ENCODE data around the gene GNAI1.

Gene GNAI1

DNA sequence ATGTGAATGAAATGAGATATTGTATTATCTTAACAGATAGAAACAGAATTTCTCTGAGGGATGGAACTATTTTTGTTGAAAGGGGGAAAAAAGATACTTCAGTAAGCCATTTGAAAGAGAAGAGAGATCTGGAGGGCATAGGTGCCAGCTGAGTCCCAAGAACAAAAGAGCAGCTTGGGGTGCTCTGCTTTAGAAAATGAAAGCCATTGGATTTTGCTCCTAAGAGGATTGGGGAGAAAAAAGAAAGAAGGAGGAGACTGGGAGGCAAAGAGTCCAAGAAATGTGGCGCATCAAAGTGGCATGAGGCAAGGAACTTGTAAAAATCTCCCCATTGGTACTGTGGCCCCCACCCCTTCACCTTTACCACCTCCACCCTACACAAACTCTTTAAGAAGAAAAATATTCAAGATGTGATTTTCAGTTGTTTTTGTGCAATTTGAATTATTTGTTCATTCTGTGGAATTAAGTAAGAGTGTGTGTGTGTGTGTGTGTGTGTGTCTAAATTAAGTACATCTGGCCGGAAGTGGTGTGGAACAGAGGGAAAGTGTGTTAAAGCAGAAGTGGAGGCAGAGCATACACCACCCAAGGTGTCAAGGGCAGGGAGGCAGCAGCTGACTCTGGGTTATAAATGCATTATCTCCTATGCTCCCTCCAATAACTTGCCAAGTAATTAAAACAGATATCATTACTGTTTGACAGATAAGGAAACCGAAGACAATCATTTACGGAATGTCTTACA is 9.9 kb upstream of the GNAI1 start:
- Histone ChIP-seq H3K27me3 (replicated peaks; ENCODE audit: insufficient read depth, low read length) (no peaks in the 10 kb centered on the region), H3F3A (ENCODE audit: insufficient read depth, low read length) (peaks cover 14% of the 10 kb centered on the region), H3K9me2 (replicated peaks; ENCODE audit: insufficient read depth, low read length) (no peaks in the 10 kb centered on the region), H3K9me3 (replicated peaks; ENCODE audit: insufficient read depth, low read length) (no peaks in the 10 kb centered on the region), H3K27ac (ENCODE audit: low read length) (no peak overlapping the region), H3K4me1 (ENCODE audit: low read length) (peaks cover 37% of the 10 kb centered on the region), H3K4me2 (ENCODE audit: low read depth, low read length) (0 out of 2 replicates have a peak overlapping the region, but pooled peaks have one; percentile 3), H3K9ac (ENCODE audit: low read length) (no peak overlapping the region), H2AFZ (ENCODE audit: low read length) (no peak overlapping the region), H4K20me1 (ENCODE audit: insufficient read depth, low read length) (no peaks in the 10 kb centered on the region), H3K4me3 (ENCODE audit: low read length) (no peak overlapping the region), H3K79me2 (ENCODE audit: low read length) (no peaks in the 10 kb centered on the region), H3K36me3 (replicated peaks; ENCODE audit: insufficient read depth, low read length) (no peaks in the 10 kb centered on the region)
- TF ChIP-seq EZH2 (optimal IDR thresholded peaks at IDR 0.05; ENCODE audit: low read depth, low read length) (no peak), EZH2phosphoT487 (IDR thresholded peaks at IDR 0.05; ENCODE audit: low read length) (no peak)
- DNase-seq, result no peak

DNA sequence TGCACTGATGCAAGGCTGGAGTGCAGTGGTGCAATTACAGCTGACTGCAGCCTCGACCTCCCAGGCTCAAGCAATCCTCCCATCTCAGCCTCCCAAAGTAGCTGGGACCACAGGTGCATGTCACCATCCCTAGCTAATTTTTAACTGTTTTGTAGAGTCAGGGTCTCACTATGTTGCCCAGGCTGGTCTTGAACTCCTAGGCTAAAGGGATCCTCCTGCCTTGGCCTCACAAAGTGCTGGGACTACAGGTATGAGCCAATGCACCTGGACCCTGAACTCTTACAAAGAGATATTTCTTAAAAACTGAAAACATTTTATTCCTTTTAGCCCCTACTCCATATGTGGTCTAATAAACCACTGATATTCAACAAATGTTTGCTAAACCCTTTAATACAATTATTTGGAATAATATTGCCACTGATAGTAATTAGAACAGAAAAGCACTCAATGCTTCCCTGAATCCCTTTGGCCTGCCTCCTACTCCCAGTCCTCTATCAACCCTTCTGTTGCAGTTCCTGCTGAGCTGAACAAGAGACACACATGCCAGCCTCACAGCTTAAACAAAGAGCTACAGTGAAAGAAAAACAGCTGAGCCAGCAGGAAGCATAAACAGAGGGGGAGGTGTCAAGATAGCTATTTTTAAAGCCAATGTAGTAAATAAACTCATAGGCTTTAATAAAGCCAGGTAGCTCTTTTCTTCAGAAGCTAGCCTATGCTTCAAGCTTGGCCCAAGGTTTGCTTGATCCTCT is 7.0 kb upstream of the GNAI1 start:
- Histone ChIP-seq H3K4me1 (ENCODE audit: low read length) (peaks cover 37% of the 10 kb centered on the region), H3K4me2 (ENCODE audit: low read depth, low read length) (peak overlapping the region; percentile 56), H3K79me2 (ENCODE audit: low read length) (no peaks in the 10 kb centered on the region), H3K9me3 (replicated peaks; ENCODE audit: insufficient read depth, low read length) (no peaks in the 10 kb centered on the region), H3K9me2 (replicated peaks; ENCODE audit: insufficient read depth, low read length) (no peaks in the 10 kb centered on the region), H3F3A (ENCODE audit: insufficient read depth, low read length) (peaks cover 14% of the 10 kb centered on the region), H3K9ac (ENCODE audit: low read length) (peak overlapping the region; percentile 18; the same call in 1 of the 2 replicates), H3K36me3 (replicated peaks; ENCODE audit: insufficient read depth, low read length) (no peaks in the 10 kb centered on the region), H3K27me3 (replicated peaks; ENCODE audit: insufficient read depth, low read length) (no peaks in the 10 kb centered on the region), H3K27ac (ENCODE audit: low read length) (peak overlapping the region; percentile 76), H3K4me3 (ENCODE audit: low read length) (peak overlapping the region; percentile 19; the same call in 1 of the 2 replicates), H4K20me1 (ENCODE audit: insufficient read depth, low read length) (no peaks in the 10 kb centered on the region), H2AFZ (ENCODE audit: low read length) (peak overlapping the region; percentile 47)
- peak; percentile 92 for DNase-seq
- TF ChIP-seq CTCF (IDR thresholded peaks at IDR 0.05; ENCODE audit: low read length) (no peak), EZH2phosphoT487 (IDR thresholded peaks at IDR 0.05; ENCODE audit: low read length) (no peak), EZH2 (optimal IDR thresholded peaks at IDR 0.05; ENCODE audit: low read depth, low read length) (no peak)

DNA sequence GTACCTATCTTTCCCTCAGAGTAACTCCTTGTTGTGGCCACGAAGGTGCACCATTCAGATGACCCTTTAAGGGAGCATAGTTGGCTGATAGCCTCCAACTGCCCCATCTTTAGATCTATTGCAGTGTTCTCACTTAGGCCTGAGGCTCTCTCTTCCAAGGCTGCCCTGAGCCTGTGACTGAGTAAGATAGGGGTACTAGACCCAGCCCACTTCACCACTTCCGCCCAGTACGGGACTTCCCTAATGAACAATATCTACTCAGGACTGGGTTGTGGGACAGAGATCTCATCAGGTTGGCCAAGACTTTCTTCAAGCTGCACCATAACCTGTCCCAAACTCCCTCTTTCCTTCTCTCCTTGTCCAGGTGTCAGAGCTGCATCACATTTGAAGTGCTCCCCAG is 5.7 kb upstream of the GNAI1 start:
- H3K27me3 ChIP-seq (replicated peaks; ENCODE audit: insufficient read depth, low read length), result no peaks in the 10 kb centered on the region
- no peak overlapping the region for H3K9ac ChIP-seq (ENCODE audit: low read length)
- H3K4me2 ChIP-seq (ENCODE audit: low read depth, low read length), result no peak overlapping the region
- peaks cover 20% of the 10 kb centered on the region for H3F3A ChIP-seq (ENCODE audit: insufficient read depth, low read length)
- no peaks in the 10 kb centered on the region for H4K20me1 ChIP-seq (ENCODE audit: insufficient read depth, low read length)
- H3K4me3 ChIP-seq (ENCODE audit: low read length), result no peak overlapping the region
- TF ChIP-seq EZH2 (optimal IDR thresholded peaks at IDR 0.05; ENCODE audit: low read depth, low read length) (no peak), EZH2phosphoT487 (IDR thresholded peaks at IDR 0.05; ENCODE audit: low read length) (no peak), CTCF (IDR thresholded peaks at IDR 0.05; ENCODE audit: low read length) (no peak)
- H3K27ac ChIP-seq (ENCODE audit: low read length), result no peak overlapping the region
- no peaks in the 10 kb centered on the region for H3K9me3 ChIP-seq (replicated peaks; ENCODE audit: insufficient read depth, low read length)
- H2AFZ ChIP-seq (ENCODE audit: low read length), result peak overlapping the region; percentile 47; the same call in 1 of the 2 replicates
- H3K36me3 ChIP-seq (replicated peaks; ENCODE audit: insufficient read depth, low read length), result no peaks in the 10 kb centered on the region
- no peaks in the 10 kb centered on the region for H3K9me2 ChIP-seq (replicated peaks; ENCODE audit: insufficient read depth, low read length)
- H3K79me2 ChIP-seq (ENCODE audit: low read length), result no peaks in the 10 kb centered on the region
- DNase-seq, result no peak
- H3K4me1 ChIP-seq (ENCODE audit: low read length), result peaks cover 37% of the 10 kb centered on the region
